HPDE6-E6E7 (cell line): ENCODE data around the gene IFITM1.
"Not testable (repeated sequence)": the region's sequence is repeated elsewhere in the genome, so short reads cannot be mapped to it uniquely, and the experiment has no call there.

Experiments used
- DNase-seq: peaks from one replicate; pipeline ENCODE4 v3.0.0; 2011; ENCODE audit warnings: missing footprints; ENCODE audit errors: extremely low spot score

The IFITM1 gene

GRCh38 chr11:282630-283360 lies 31.0 kb upstream of the IFITM1 start:
- DNase-seq, result no peak

GRCh38 chr11:283405-284104 lies 30.3 kb upstream of the IFITM1 start:
- DNase-seq, result no peak

- no peak for DNase-seq
Observed at GRCh38 chr11:284105-285020, 29.5 kb upstream of the IFITM1 start.

- no peak for DNase-seq
Observed at GRCh38 chr11:285021-285893, 28.6 kb upstream of the IFITM1 start.

- DNase-seq, result no peak
Observed at GRCh38 chr11:285894-286220, 28.0 kb upstream of the IFITM1 start.

- DNase-seq, result not testable (repeated sequence)
Observed at GRCh38 chr11:286977-287820, 26.6 kb upstream of the IFITM1 start.

GRCh38 chr11:287821-288477 lies 25.9 kb upstream of the IFITM1 start:
- no peak for DNase-seq

GRCh38 chr11:288478-289397 lies 25.1 kb upstream of the IFITM1 start, which contains the start of gene PGGHG:
TSS of gene PGGHG (plus strand) at chr11:289126. CDS start at chr11:289817, 691 bp downstream.
- DNase-seq, result no peak

GRCh38 chr11:289398-289711 lies 24.5 kb upstream of the IFITM1 start:
- no peak for DNase-seq

- DNase-seq, result no peak
Observed at GRCh38 chr11:289712-290620, 23.9 kb upstream of the IFITM1 start.

- DNase-seq, result no peak
Observed at GRCh38 chr11:290621-291231, 23.1 kb upstream of the IFITM1 start.

GRCh38 chr11:291281-292210 lies 22.3 kb upstream of the IFITM1 start:
- no peak for DNase-seq

GRCh38 chr11:292211-293121 lies 21.4 kb upstream of the IFITM1 start:
- DNase-seq, result no peak

- no peak for DNase-seq
Observed at GRCh38 chr11:293271-293851, 20.5 kb upstream of the IFITM1 start.
